K562 (cell line): ENCODE measurements around the gene PTPN11. TPM values are rescaled to one million over a fixed set of nuclear protein-coding genes. Genes with fewer than 3 reads are reported as not detected.

Source experiments
- ATF4 ChIP-seq: fragments of 450-650 bp; formaldehyde crosslinking; IDR thresholded peaks from 2 replicates; pipeline ENCODE4 v1.4.0; 2022; ENCODE audit warnings: mild to moderate bottlenecking, moderate library complexity
- ATF7 ChIP-seq: fragments of 450-650 bp; IDR thresholded peaks from 2 replicates; pipeline ENCODE4 v1.7.1; 2014; ENCODE audit warnings: mild to moderate bottlenecking, moderate library complexity
- CREM ChIP-seq: IDR thresholded peaks from 2 replicates; pipeline ENCODE4 v1.6.1; 2014; ENCODE audit warnings: antibody characterized with exemption, low read depth
- DPF2 ChIP-seq: fragments of 450-650 bp; IDR thresholded peaks from 2 replicates; pipeline ENCODE4 v1.6.1; 2016
- ETV5 ChIP-seq: sonication (generic); formaldehyde crosslinking; IDR thresholded peaks from 2 replicates; pipeline ENCODE4 v1.4.0; 2020; ENCODE audit warnings: low read depth, mild to moderate bottlenecking, missing genetic modification reagents
- FOXJ2 ChIP-seq: fragments of 200-800 bp; sonication (Bioruptor generic); IDR thresholded peaks from 2 replicates; pipeline ENCODE4 v1.6.1; 2016; ENCODE audit warnings: missing genetic modification characterization, missing compliant biosample characterization
- FOXM1 ChIP-seq, 2 experiments: fragments of 450-650 bp in 1 of 2; sonication (generic) in 1 of 2; formaldehyde crosslinking in 1 of 2; IDR thresholded peaks; 2 replicates each; pipeline versions ENCODE4 v1.6.1 to v1.9.0; 2017 to 2022; ENCODE audit warnings: low read depth in 2 of 2, mild to moderate bottlenecking in 2 of 2, missing genetic modification reagents in 1 of 2, moderate library complexity in 1 of 2
- GABPA ChIP-seq: fragments of 200-800 bp; sonication (Bioruptor generic); conservative IDR thresholded peaks from 2 replicates; pipeline ENCODE4 v1.6.1; 2016; ENCODE audit warnings: low read depth, missing genetic modification characterization, missing compliant biosample characterization
- GATAD2A ChIP-seq: fragments of 450-650 bp; IDR thresholded peaks from 2 replicates; pipeline ENCODE4 v1.6.1; 2017
- GATAD2B ChIP-seq: fragments of 450-650 bp; IDR thresholded peaks from 2 replicates; pipeline ENCODE4 v1.6.1; 2017; ENCODE audit warnings: mild to moderate bottlenecking, borderline replicate concordance
- GMEB1 ChIP-seq: fragments of 250-450 bp; sonication (Bioruptor Pico); IDR thresholded peaks from 2 replicates; pipeline ENCODE4 v1.4.0; 2020; ENCODE audit warnings: mild to moderate bottlenecking
- HNRNPK ChIP-seq: fragments of 200-400 bp; formaldehyde crosslinking; IDR thresholded peaks from one replicate; pipeline ENCODE4 v1.6.1; 2018; ENCODE audit warnings: mild to moderate bottlenecking, low read depth, low read length; ENCODE audit not compliant: poor library complexity, severe bottlenecking
- MAFK ChIP-seq: IDR thresholded peaks from 2 replicates; pipeline ENCODE4 v1.6.1; 2011; ENCODE audit warnings: low read length, improper control_type of control experiment
- MCM7 ChIP-seq, 2 experiments: fragments of 450-650 bp; IDR thresholded peaks; 2 replicates each; pipeline ENCODE4 v1.6.1; 2016 to 2018
- MEIS2 ChIP-seq: fragments of 450-650 bp; IDR thresholded peaks from 2 replicates; pipeline ENCODE4 v1.6.1; 2014; ENCODE audit warnings: mild to moderate bottlenecking; ENCODE audit not compliant: partially characterized antibody
- NCOA4 ChIP-seq: fragments of 450-650 bp; IDR thresholded peaks from 2 replicates; pipeline ENCODE4 v1.6.1; 2018; ENCODE audit warnings: mild to moderate bottlenecking; ENCODE audit not compliant: partially characterized antibody
- NFATC3 ChIP-seq: fragments of 450-650 bp; IDR thresholded peaks from 2 replicates; pipeline ENCODE4 v1.6.1; 2017; ENCODE audit warnings: mild to moderate bottlenecking
- PRMT5 ChIP-seq: sonication (generic); formaldehyde crosslinking; IDR thresholded peaks from 2 replicates; pipeline ENCODE4 v1.5.0; 2020; ENCODE audit warnings: missing genetic modification reagents
- PYGO2 ChIP-seq: fragments of 450-650 bp; IDR thresholded peaks from 2 replicates; pipeline ENCODE4 v1.6.1; 2016; ENCODE audit warnings: mild to moderate bottlenecking, missing genetic modification characterization, moderate library complexity, missing compliant biosample characterization
- SMARCA4 ChIP-seq: fragments of 450-650 bp; IDR thresholded peaks from 2 replicates; pipeline ENCODE4 v1.6.1; 2016
- TAF1 ChIP-seq: IDR thresholded peaks from 2 replicates; pipeline ENCODE4 v1.6.1; 2011; ENCODE audit warnings: mild to moderate bottlenecking, low read length, moderate library complexity; ENCODE audit not compliant: insufficient read depth, control insufficient read depth, severe bottlenecking; ENCODE audit errors: extremely low read depth
- TEAD4 ChIP-seq, 2 experiments: sonication (generic) in 1 of 2; formaldehyde crosslinking in 1 of 2; IDR thresholded peaks; 2 replicates each; pipeline versions ENCODE4 v1.6.1 to v1.8.0; 2012 to 2022; ENCODE audit warnings: borderline replicate concordance in 1 of 2, inconsistent platforms in 1 of 2, low read length in 1 of 2, mild to moderate bottlenecking in 1 of 2, missing genetic modification reagents in 1 of 2
- TFAM ChIP-seq: fragments of 250-450 bp; sonication (Bioruptor Pico); conservative IDR thresholded peaks from 2 replicates; pipeline ENCODE4 v1.5.0; 2021; ENCODE audit warnings: mild to moderate bottlenecking, moderate library complexity
- ZNF263 ChIP-seq: sonication (generic); formaldehyde crosslinking; IDR thresholded peaks from 2 replicates; pipeline ENCODE4 v1.8.0; 2022; ENCODE audit warnings: mild to moderate bottlenecking, missing genetic modification reagents, borderline replicate concordance
- ZNF316 ChIP-seq: fragments of 450-650 bp; IDR thresholded peaks from 2 replicates; pipeline ENCODE4 v1.6.1; 2016
- polyA plus RNA-seq, 8 experiments: library from polyadenylated mRNA; depleted of rRNA in 4 of 8; stranded (reverse) in 5 of 8; unstranded in 3 of 8; fragments of >200 nt; fragmentation: Nextera tagmentation in 2 of 8; fragmentation: Illumina TruSeq in 1 of 8; extraction: Ambion mirVana in 2 of 8; extraction: Trizol in 1 of 8; gene quantifications; 2 replicates each; pipeline versions ENCODE4 v1.2.1 to v1.2.3, GENCODE V29; 2011 to 2014; ENCODE audit warnings: inconsistent platforms in 1 of 8, missing spikeins in 1 of 8
- total RNA-seq, 7 experiments: library from RNA; depleted of rRNA in 6 of 7; stranded (reverse); fragments of >200 nt in 6 of 7; fragmentation: Illumina TruSeq in 2 of 7; extraction: Trizol in 2 of 7; gene quantifications; 2 replicates each; pipeline versions ENCODE4 v1.2.1 to v1.2.3, GENCODE V29; 2011 to 2021; ENCODE audit warnings: low replicate concordance in 1 of 7
- TF ChIP-seq, protein P1 (sequence below): fragments of 250-450 bp; sonication (Bioruptor Pico); IDR thresholded peaks from 2 replicates; pipeline ENCODE4 v1.4.0; 2020; ENCODE audit warnings: mild to moderate bottlenecking, moderate library complexity, borderline replicate concordance

PTPN11 gene
- total and polyA plus RNA-seq, 9 of the 15 experiments (the other 6 are each of a cell fraction or from before 2014, with no cell fraction given), result 22.5 to 126 (median 79.7) TPM

DNA sequence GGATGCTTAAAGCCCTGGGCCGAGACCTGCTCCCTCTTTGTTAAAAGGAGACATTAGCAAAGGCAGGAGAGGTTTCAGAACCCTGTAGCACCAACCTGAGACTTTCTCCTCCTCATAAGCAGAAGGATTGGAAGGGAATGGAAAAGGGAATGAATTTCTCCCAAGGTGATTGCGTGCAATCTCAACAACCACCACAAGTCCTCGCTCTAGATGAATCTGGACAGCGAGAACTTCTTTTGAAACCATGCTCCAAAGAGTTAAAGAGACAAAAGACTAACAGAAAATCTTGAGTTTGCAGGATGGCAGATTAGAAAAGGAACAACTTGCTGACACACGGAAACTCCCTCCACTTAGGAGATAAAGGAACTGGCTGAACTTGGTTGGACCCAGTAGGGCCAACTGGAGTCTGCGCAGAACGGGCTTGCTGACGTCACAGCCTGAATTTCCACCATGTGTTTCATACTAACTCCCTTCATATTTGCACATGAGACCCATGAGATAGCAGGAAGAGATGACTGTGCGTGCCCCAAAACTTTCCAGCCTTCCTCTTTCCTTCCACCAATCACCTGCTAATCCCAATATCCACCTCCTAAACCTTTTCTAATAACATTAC, 137.0 kb downstream of the PTPN11 start (continued):
- TF ChIP-seq, protein P1, sequence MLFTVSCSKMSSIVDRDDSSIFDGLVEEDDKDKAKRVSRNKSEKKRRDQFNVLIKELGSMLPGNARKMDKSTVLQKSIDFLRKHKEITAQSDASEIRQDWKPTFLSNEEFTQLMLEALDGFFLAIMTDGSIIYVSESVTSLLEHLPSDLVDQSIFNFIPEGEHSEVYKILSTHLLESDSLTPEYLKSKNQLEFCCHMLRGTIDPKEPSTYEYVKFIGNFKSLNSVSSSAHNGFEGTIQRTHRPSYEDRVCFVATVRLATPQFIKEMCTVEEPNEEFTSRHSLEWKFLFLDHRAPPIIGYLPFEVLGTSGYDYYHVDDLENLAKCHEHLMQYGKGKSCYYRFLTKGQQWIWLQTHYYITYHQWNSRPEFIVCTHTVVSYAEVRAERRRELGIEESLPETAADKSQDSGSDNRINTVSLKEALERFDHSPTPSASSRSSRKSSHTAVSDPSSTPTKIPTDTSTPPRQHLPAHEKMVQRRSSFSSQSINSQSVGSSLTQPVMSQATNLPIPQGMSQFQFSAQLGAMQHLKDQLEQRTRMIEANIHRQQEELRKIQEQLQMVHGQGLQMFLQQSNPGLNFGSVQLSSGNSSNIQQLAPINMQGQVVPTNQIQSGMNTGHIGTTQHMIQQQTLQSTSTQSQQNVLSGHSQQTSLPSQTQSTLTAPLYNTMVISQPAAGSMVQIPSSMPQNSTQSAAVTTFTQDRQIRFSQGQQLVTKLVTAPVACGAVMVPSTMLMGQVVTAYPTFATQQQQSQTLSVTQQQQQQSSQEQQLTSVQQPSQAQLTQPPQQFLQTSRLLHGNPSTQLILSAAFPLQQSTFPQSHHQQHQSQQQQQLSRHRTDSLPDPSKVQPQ (CRISPR knock-in tag), result no peak
- TF ChIP-seq TEAD4 (IDR thresholded peaks at IDR 0.05; ENCODE audit: low read length), result peak; percentile 50; the same call in 1 of the 2 replicates
- TF ChIP-seq TEAD4 (CRISPR knock-in tag; IDR thresholded peaks at IDR 0.05; ENCODE audit: borderline replicate concordance), result no peak
- no peak for TF ChIP-seq ETV5 (CRISPR knock-in tag)
- TF ChIP-seq TFAM, result no peak
- TF ChIP-seq HNRNPK, result no peak
- no peak for TF ChIP-seq PRMT5 (CRISPR knock-in tag)
- no peak for TF ChIP-seq MCM7 (IDR thresholded peaks at IDR 0.05)
- peak; percentile 90 for TF ChIP-seq CREM
- no peak for TF ChIP-seq PYGO2
- TF ChIP-seq FOXM1 (IDR thresholded peaks at IDR 0.05; ENCODE audit: low read depth), result no peak
- TF ChIP-seq FOXM1 (CRISPR knock-in tag; IDR thresholded peaks at IDR 0.05; ENCODE audit: low read depth), result no peak
- TF ChIP-seq ATF4 (CRISPR knock-in tag), result no peak
- 0 out of 2 replicates have a peak, but pooled peaks have one; percentile 19 for TF ChIP-seq SMARCA4
- TF ChIP-seq FOXJ2 (tag), result no peak
- peak; percentile 83 for TF ChIP-seq ZNF316
- TF ChIP-seq MAFK, result peak; percentile 57; the same call in 1 of the 2 replicates
- TF ChIP-seq TAF1, result no peak
- TF ChIP-seq MEIS2, result peak; percentile 29
- no peak for TF ChIP-seq ZNF263 (CRISPR knock-in tag)
- TF ChIP-seq GMEB1, result no peak
- TF ChIP-seq ATF7, result peak; percentile 79
- no peak for TF ChIP-seq NCOA4
- no peak for TF ChIP-seq GATAD2B
- 0 out of 2 replicates have a peak, but pooled peaks have one; percentile 27 for TF ChIP-seq DPF2
- TF ChIP-seq NFATC3, result no peak
- TF ChIP-seq GABPA (tag), result 0 out of 2 replicates have a peak, but pooled peaks have one; percentile 22
- no peak for TF ChIP-seq GATAD2A
